ENCODE data around the gene TMEM222.

The TMEM222 gene

GRCh38 chr1:27360159-27361043, 38.4 kb downstream of the TMEM222 start:
- DNase-seq = no peak

GRCh38 chr1:27361044-27361402, 39.1 kb downstream of the TMEM222 start:
- no peak for DNase-seq

GRCh38 chr1:27361553-27361952, 39.6 kb downstream of the TMEM222 start:
- no peak for DNase-seq

- DNase-seq = no peak
Measured at GRCh38 chr1:27363766-27364695, 42.1 kb downstream of the TMEM222 start.

- DNase-seq = no peak
Measured at GRCh38 chr1:27364696-27365371, 42.9 kb downstream of the TMEM222 start.

- peak; percentile 72 to 76 for DNase-seq
Measured at GRCh38 chr1:27365372-27366112, 43.6 kb downstream of the TMEM222 start.

GRCh38 chr1:27366113-27366410, 44.1 kb downstream of the TMEM222 start:
- peak; percentile 70 to 76 for DNase-seq

GRCh38 chr1:27366411-27367159, 44.6 kb downstream of the TMEM222 start, which contains the start of gene MAP3K6:
Gene MAP3K6, minus strand, starts transcription at chr1:27366961. Its CDS starts 364 bp downstream, at chr1:27366597.
- DNase-seq = peak; percentile 52 to 58

GRCh38 chr1:27367160-27367650, 45.2 kb downstream of the TMEM222 start:
- no peak for DNase-seq

GRCh38 chr1:27368869-27369582, 47.1 kb downstream of the TMEM222 start:
- DNase-seq = peak in 1 of 2 experiments; percentile 18

GRCh38 chr1:27372022-27372807, 50.3 kb downstream of the TMEM222 start:
- DNase-seq = no peak

- DNase-seq = no peak
Measured at GRCh38 chr1:27372808-27373690, 51.1 kb downstream of the TMEM222 start.

GRCh38 chr1:27374362-27375086, 52.6 kb downstream of the TMEM222 start, which contains the start of gene FCN3:
Gene FCN3, minus strand, starts transcription at chr1:27374824. Its CDS starts 6 bp downstream, at chr1:27374818.
- DNase-seq = no peak

- DNase-seq = no peak
Measured at GRCh38 chr1:27377760-27378495, 56.0 kb downstream of the TMEM222 start.

GRCh38 chr1:27379564-27380122, 57.7 kb downstream of the TMEM222 start:
- no peak for DNase-seq

- no peak for DNase-seq
Measured at GRCh38 chr1:27380224-27380623, 58.3 kb downstream of the TMEM222 start.

Measured in NCI-H524 (cell line).